Activated CD4-positive, alpha-beta T cell treated with anti-CD3 and anti-CD28 coated beads, Interleukin-2, Interleukin-6, amounts not matched to agents 100 ng/mL and 50 ng/mL, durations not matched to agents 16 hours and 8 hours (primary cell): ENCODE data around the gene BLM.

ENCODE experiments used
- DNase-seq: peaks from one replicate; pipeline ENCODE4 v3.0.0-alpha.2; 2020

Gene BLM

GRCh38 chr15:90742087-90742486 lies 24.9 kb downstream of the BLM start:
- DNase-seq, result no peak

DNA sequence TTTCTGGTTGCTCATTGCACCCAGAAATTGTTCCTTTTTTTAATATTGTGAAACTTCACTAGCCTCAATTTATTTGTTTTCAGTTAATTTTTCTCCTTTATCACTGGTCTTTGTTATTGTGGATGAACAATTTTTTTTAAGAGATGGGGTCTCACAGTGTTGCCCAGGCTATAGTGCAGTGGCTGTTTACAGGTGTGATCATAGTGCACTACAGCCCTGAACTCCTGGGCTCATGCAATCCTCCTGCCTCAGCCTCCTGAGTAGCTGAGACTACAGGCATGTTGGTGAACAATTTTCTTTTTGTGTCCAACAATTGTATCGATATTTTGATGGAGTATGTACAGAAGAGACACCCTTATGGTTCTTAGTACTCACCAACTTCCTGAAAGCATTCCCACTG lies 26.3 kb downstream of the BLM start:
- no peak for DNase-seq

DNA sequence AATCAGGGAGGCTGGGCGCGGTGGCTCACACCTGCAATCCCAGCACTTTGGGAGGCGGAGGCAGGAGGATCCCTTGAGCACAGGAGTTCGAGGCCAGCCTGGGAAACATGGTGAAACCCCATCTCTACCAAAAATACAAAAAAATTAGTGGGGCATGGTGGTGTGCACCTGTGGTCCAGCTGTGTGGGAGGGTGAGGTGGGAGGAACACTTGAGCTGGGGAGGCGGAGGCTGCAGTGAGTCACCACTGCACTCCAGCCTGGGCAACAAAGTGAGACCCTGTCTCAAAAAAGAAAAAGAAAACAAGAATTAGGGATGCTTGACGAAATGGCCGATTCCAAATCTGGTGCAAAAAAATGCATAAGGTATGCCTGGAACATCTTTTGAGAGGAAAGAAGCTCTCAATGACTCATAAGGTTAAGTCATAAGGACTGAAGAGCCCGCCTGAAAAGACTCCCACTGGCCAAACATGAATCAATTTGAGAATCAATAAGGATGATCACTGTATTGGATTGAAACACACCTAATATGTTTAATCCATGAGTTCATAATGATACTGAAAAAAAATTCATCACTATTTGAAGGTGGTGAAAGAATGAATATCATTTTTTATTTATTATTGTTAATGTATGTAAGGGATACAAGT lies 27.7 kb downstream of the BLM start:
- DNase-seq, result peak; percentile 19

DNA sequence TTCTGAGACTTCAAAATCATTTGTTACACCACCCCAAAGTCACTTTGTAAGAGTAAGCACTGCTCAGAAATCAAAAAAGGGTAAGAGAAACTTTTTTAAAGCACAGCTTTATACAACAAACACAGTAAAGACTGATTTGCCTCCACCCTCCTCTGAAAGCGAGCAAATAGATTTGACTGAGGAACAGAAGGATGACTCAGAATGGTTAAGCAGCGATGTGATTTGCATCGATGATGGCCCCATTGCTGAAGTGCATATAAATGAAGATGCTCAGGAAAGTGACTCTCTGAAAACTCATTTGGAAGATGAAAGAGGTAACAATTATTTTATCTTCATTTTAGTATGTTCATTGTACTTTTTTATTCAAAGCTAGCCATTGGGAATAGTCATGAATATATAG lies 32.6 kb downstream of the BLM start:
- peak; percentile 62 for DNase-seq

GRCh38 chr15:90750186-90750585 lies 33.0 kb downstream of the BLM start:
- peak; percentile 73 for DNase-seq

GRCh38 chr15:90751300-90751825 lies 34.2 kb downstream of the BLM start:
- DNase-seq, result no peak

- no peak for DNase-seq
Measured at GRCh38 chr15:90756916-90757315, 39.8 kb downstream of the BLM start.

GRCh38 chr15:90757461-90757860 lies 40.3 kb downstream of the BLM start:
- no peak for DNase-seq

- DNase-seq, result no peak
Measured at GRCh38 chr15:90760661-90761232, 43.6 kb downstream of the BLM start.

- no peak for DNase-seq
Measured at GRCh38 chr15:90761629-90762028, 44.5 kb downstream of the BLM start.

GRCh38 chr15:90762109-90762508 lies 45.0 kb downstream of the BLM start:
- no peak for DNase-seq

GRCh38 chr15:90763366-90764099 lies 46.4 kb downstream of the BLM start:
- no peak for DNase-seq

DNA sequence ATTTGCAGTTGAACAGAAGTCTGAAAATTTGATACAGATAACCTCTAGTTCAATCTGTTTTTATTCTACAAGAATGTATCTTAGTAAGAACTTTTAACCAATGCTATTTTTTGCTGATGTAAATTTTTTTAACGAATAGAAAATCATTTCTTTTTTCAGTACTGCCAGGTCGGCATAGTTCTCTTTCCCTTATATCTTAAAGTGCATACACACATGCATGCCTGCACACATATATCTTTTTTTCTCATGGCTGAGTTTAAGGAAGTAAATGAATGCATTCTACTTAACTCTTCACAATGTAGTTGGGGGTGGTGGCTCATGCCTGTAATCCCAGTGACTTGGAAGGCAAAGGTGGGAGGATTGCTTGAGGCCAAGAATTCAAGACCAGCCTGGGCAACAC lies 48.4 kb downstream of the BLM start:
- DNase-seq, result no peak

- DNase-seq, result no peak
Measured at GRCh38 chr15:90765966-90766365, 48.8 kb downstream of the BLM start.

DNA sequence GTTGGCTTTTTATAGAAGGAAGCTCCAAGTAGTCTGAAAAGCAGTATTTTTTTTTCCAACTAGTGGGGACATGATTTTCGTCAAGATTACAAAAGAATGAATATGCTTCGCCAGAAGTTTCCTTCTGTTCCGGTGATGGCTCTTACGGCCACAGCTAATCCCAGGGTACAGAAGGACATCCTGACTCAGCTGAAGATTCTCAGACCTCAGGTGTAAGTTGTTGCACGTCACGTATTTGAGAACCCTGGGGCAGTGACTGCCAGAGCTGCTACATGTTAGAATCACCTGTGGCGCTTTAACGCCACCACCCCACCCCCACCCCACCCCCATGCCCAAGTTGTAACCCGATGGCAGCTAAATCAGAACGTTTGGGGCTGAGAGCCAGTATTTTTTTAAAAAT lies 52.2 kb downstream of the BLM start:
- no peak for DNase-seq

GRCh38 chr15:90773485-90773884 lies 56.3 kb downstream of the BLM start:
- DNase-seq, result no peak

- DNase-seq, result no peak
Measured at GRCh38 chr15:90774731-90775514, 57.8 kb downstream of the BLM start.

- peak; percentile 35 for DNase-seq
Measured at GRCh38 chr15:90780916-90781315, 63.8 kb downstream of the BLM start.

- no peak for DNase-seq
Measured at GRCh38 chr15:90782442-90782841, 65.3 kb downstream of the BLM start.

DNA sequence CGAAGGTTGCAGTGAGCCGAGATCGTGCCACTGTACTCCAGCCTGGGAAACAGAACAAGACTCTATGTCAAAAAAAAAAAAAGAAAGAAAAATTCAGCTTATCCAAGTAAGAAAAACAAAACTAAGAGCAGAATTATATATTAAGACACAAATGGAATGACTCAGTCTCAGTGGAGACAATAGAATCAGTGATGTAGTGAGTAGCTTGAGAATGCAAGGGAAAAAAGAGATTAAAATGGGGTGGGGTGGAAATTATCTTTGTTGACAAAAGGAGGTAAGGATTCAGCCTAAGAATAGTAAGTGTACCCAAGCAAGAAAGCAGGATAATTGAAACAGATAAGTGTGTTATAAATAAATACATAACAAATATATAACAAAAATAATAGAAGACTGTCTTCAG lies 70.7 kb downstream of the BLM start:
- no peak for DNase-seq

DNA sequence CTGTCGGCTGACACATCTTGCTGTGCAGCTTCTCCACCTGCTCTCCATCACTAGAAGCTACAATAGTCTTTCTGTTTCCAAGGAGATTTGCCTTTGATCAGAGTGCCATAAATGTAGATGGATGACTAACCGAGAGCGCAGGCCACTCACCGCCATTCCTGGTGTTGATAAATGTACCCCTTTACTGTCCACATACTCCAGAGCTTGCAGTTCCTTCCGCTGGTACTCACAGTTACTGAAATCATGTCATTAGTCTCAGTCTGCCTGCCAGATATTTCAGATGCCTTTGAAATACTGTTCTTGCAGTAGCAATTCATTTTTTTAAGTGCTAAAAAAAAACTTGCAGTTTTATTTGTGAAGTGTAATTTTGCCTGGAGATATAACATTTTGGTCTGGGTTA lies 72.3 kb downstream of the BLM start:
- DNase-seq, result no peak

DNA sequence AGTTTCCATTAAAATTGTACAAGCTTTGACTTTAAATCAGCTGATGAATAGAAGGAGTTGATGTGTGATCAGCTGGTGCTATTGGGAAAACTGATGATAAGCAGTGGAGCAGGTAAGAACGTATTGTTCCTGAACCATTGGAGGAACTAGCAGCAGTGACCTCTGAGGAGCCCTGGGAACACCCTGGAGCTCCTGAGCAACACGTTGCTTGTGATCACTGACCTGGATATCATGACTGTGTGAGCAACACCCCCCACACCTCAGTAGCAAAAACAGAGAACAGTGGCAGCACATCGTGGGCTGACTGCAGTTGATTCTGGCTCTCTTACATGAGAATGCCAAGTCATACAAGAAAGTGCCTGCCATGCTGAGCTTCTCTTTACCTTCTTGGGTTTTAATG lies 72.9 kb downstream of the BLM start:
- DNase-seq, result no peak

GRCh38 chr15:90790561-90790960 lies 73.4 kb downstream of the BLM start:
- no peak for DNase-seq
